HG03280 (cell line): ENCODE data around the gene CEP76.
A peak's percentile ranks its signal among the peaks of the same experiment; 100 is the strongest.

Source experiments
- ATAC-seq: cut with Tn5 transposase; IDR thresholded peaks from one replicate; pipeline ENCODE4 v1.9.1; 2021; ENCODE audit warnings: mild to moderate bottlenecking, moderate library complexity; ENCODE audit not compliant: unreplicated experiment

The CEP76 gene

GRCh38 chr18:12702221-12703095 lies at the start of gene CEP76, which contains the start of gene PSMG2:
Gene CEP76, minus strand, starts transcription at chr18:12702723. Its CDS starts 175 bp downstream, at chr18:12702548.
Gene PSMG2, plus strand, starts transcription at chr18:12703042. Its CDS starts 66 bp downstream, at chr18:12703108.
- ATAC-seq = peak; percentile 78

DNA sequence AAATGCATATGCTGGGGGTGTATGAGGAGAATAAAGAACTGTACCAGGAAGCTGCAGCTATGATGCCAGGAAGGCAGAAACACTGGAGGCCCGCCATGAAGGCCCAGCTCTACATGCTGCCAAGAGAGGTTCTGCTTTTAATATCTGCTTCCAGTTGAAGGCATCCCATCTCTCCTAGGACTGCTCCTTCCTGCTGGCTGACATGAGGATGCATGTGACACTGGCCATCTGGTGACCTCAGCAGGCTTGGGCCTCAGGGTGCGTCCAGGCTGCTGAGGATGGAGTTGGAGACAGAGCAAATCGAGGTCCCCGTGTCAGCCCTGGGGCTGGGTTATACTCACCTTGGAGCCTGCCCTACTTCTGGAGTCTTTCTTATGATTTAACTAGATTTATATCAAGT lies 49.4 kb upstream of the CEP76 start:
- no peak for ATAC-seq

- ATAC-seq = no peak
These were observed 49.0 kb upstream of the CEP76 start for GRCh38 chr18:12751503-12751884.

DNA sequence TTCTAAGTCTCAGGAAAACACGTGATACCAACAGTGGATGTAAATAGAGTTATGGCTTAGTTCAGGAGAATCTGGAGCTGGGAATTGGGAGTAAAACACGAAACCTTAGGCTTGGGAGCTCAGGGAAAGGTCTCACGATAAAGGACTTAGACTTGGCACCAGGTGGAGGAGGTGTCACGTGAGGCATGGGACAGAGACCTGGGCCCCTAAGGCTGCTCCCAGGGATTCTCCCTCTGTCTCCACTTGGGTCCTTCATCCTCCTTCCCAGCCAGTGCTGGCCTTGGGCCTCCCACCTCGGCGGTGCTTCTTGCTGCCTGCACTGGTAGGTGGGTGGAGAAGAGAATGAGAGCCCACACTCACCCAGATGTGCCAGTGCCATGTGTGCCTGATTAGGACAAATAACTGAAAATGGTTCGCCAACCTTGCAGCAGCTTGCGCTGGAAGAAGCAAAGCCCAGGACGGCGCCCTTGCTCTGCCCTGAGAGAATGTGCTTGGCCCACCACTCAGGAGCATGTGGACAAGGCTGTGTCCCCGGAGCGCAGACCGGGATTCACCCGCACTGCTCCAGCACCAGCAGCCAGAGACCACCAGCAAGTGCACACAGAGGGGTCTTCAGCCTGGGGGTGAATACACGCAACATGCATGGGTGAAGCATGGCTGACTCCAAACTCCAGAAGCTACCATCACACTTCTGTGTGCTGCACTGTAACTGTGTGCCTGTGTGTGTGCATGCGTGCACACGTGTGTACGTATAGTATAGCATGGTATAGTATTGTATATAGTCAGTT lies 48.4 kb upstream of the CEP76 start:
- ATAC-seq = no peak

GRCh38 chr18:12750076-12750714 lies 47.7 kb upstream of the CEP76 start:
- no peak for ATAC-seq

DNA sequence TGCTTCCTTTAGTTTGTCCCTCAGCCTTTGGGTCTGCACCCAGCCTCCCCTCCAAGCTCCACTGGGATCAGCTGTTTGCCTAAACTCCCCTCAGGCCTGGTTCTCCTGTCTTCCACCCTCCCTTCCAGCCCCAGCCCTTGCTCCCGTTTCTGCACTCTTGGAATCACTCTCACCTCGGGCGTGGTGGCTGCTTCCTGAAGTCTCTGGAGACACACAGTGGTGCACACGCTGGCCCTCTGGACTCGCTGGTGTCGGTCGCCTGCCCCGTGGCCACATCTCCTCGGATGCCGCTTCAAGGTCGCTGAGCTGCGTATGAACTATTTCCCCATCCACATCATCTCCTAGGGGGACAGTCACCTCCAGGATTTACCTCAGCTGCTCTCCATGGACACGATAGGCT lies 46.6 kb upstream of the CEP76 start:
- ATAC-seq = no peak

- no peak for ATAC-seq
These were observed 46.1 kb upstream of the CEP76 start for GRCh38 chr18:12748671-12749070.

DNA sequence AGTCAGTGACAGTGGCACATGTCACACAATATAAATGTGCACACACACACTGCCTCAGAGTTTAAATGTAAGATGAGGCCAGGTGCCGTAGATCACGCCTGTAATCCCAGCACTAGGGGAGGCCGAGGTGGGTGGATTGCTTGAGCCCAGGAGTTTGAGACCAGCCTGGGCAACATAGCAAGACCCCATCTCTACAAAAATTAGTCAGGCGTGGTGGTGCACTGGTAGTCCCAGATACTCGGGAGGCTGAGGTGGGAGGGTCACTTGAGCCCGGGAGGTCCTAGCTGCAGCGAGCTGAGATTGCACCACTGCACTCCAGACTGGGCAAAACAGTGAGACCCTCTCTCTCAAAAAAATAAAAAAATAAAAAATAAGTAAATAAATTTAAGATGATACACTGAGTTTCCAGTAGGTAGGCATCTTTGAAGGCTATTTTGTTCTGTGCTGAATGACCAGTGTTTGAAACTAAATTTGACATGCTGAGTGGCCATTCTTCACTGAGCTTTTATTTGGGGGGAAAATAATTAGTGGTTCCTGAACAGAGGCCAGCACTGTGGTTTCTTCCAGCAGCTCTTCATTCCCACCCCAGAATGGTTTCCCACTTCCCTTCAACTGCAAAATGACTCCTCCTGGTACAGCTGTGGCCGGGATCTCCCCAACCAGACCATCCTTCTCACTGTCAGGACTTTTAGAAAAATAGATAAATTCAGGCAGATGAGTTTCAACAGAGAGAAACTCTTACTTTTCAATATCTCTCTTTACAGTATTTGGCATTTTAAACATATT lies 45.2 kb upstream of the CEP76 start:
- no peak for ATAC-seq

GRCh38 chr18:12745095-12745795 lies 42.7 kb upstream of the CEP76 start:
- no peak for ATAC-seq

- ATAC-seq = no peak
These were observed 41.6 kb upstream of the CEP76 start for GRCh38 chr18:12744103-12744502.

GRCh38 chr18:12742453-12742852 lies 39.9 kb upstream of the CEP76 start:
- no peak for ATAC-seq

- ATAC-seq = no peak
These were observed 38.8 kb upstream of the CEP76 start for GRCh38 chr18:12741351-12741750.

DNA sequence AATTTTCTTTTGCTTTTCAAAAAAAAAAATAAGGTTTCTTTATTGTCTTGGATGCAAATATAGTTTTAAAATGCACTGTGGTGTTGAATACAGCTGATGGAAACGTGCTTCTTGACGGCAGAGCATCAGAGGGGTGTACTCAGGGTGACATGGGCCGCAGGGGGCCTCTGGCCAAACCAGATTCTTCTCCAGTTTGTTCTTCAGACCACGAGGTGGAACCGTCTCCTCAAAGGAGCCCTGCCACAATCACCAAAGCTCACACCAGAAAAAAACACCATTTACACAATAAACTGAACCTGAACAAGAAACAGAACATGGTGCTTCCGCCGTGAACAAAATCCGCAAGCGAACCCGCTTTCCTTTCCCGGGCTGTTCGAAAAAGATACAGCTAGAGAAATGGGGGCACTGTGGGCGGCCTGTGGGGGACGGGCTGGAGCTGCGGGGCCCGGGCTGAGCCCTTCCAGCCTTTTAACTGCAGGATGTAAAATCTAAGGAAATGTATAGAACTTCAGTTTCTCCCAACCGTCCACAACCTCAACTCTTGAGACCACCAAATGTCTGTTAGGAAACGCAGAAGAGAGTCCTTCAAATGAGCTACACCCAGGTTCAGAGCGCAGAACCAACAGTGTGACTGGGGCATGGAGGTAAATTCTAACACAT lies 34.9 kb upstream of the CEP76 start:
- no peak for ATAC-seq

- ATAC-seq = no peak
These were observed 24.4 kb upstream of the CEP76 start for GRCh38 chr18:12726774-12727550.

GRCh38 chr18:12726331-12726730 lies 23.8 kb upstream of the CEP76 start:
- no peak for ATAC-seq

DNA sequence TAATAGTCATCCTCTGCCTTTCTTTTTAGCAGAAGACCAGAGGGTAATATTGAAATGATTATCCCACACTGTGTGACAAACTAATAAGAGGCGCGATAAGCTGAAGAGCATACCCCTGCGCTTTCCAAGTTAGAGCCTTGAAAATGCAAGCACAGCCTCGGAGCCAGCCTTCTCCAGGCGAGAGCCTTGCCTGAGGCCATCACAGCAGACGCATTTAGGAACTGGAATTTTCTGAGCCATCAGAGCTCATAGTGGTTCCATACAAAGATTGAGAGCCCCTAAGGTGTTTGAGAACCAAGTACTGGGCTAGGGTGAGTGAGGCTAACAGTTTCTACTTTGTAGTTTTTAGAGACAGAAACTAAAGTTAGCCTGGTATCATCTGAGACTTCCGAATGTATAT lies 20.2 kb upstream of the CEP76 start:
- no peak for ATAC-seq

- ATAC-seq = no peak
These were observed 19.2 kb upstream of the CEP76 start for GRCh38 chr18:12721495-12722275.

- no peak for ATAC-seq
These were observed 8.9 kb upstream of the CEP76 start for GRCh38 chr18:12711446-12711845.
